Chondrocyte (in vitro differentiated cells): ENCODE results near the gene CHST1. TPM values are rescaled to one million over a fixed set of nuclear protein-coding genes. Genes with fewer than 3 reads are reported as not detected.

Experiments
- DNase-seq: peaks from one replicate; pipeline ENCODE4 v3.0.0; 2021; ENCODE audit warnings: mixed read lengths, low spot score
- H3K27ac Mint-ChIP-seq: one replicate; pipeline ENCODE4 v1.8.0; 2021; ENCODE audit warnings: mild to moderate bottlenecking, moderate library complexity, mixed read lengths; ENCODE audit not compliant: unreplicated experiment
- H3K27me3 Mint-ChIP-seq: 2 replicates; pipeline ENCODE4 v1.8.0; 2021; ENCODE audit warnings: low read depth, mixed read lengths
- H3K36me3 Mint-ChIP-seq: 2 replicates; pipeline ENCODE4 v1.8.0; 2021; ENCODE audit warnings: low read depth, mixed read lengths
- H3K4me1 Mint-ChIP-seq: 2 replicates; pipeline ENCODE4 v1.8.0; 2021; ENCODE audit warnings: low read depth, mild to moderate bottlenecking, mixed read lengths
- H3K4me3 Mint-ChIP-seq: one replicate; pipeline ENCODE4 v1.8.0; 2021; ENCODE audit warnings: mild to moderate bottlenecking, moderate library complexity, mixed read lengths; ENCODE audit not compliant: unreplicated experiment
- H3K9me3 Mint-ChIP-seq: 2 replicates; pipeline ENCODE4 v1.8.0; 2021; ENCODE audit warnings: low read depth, mixed read lengths
- CTCF ChIP-seq: fragments of 200-600 bp; sonication (generic); IDR thresholded peaks from 2 replicates; pipeline ENCODE4 v1.5.0; 2021; ENCODE audit warnings: antibody characterized with exemption, mild to moderate bottlenecking, moderate library complexity
- total RNA-seq: library from RNA; stranded (reverse); gene quantifications from 3 replicates; pipeline ENCODE4 v1.2.1, GENCODE V29; 2021

Gene CHST1
- total RNA-seq, 1 donor from 2014 or later: 13.6 TPM

- Mint-ChIP-seq H3K36me3 (peaks cover 2% of the 10 kb centered on the region), H3K9me3 (peaks cover 8% of the 10 kb centered on the region), H3K27me3 (peaks cover 63% of the 10 kb centered on the region), H3K4me3 (no peak overlapping the region), H3K27ac (no peak overlapping the region), H3K4me1 (no peaks in the 10 kb centered on the region)
- DNase-seq: no peak
- no peak for TF ChIP-seq CTCF
These were observed 29.5 kb downstream of the CHST1 start for GRCh38 chr11:45635907-45636306.

DNA sequence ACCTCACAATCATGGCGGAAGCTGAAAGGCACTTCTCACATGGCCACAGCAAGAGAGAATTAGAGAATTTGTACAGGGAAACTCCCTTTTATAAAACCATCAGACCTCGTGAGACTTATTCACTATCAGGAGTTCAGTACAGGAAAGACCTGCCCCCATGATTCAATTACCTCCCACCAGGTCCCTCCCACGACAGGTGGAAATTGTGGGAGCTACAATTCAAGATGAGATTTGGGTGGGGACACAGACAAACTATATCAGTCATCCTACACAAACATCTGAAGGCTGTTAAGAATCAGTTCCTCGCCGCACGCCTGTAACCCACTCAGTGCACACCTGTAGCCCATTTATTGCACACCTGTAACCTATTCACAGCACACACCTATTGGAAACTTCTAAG, 39.8 kb downstream of the CHST1 start:
- TF ChIP-seq CTCF: no peak
- H3K27me3 Mint-ChIP-seq: peaks cover 61% of the 10 kb centered on the region
- no peaks in the 10 kb centered on the region for H3K36me3 Mint-ChIP-seq
- no peak for DNase-seq
- peaks cover 8% of the 10 kb centered on the region for H3K9me3 Mint-ChIP-seq
- no peaks in the 10 kb centered on the region for H3K4me1 Mint-ChIP-seq
- H3K4me3 Mint-ChIP-seq: no peak overlapping the region
- H3K27ac Mint-ChIP-seq: no peak overlapping the region

DNA sequence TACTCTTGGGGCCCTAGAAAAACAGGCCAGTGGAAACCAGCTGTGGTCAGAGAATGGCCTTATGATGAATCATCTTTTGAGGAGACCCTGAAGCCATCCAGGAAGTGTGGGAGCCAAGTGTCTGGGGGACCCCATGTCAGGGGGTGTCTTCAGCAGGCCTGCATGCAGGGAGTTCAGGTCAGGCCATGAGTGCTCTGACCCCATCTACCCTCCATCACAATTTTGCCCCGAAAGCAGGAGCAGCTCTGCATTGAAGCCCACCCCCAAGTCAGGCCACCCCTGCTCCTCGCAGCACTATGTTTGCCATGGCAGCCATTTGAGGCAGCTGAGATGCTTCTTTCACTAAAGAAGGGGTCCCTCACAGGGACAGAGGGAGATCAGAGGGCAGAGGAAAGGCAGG, 41.3 kb downstream of the CHST1 start:
- no peak for DNase-seq
- Mint-ChIP-seq H3K9me3 (peaks cover 5% of the 10 kb centered on the region), H3K4me3 (no peak overlapping the region), H3K4me1 (no peaks in the 10 kb centered on the region), H3K36me3 (no peaks in the 10 kb centered on the region), H3K27me3 (peaks cover 62% of the 10 kb centered on the region), H3K27ac (no peak overlapping the region)
- TF ChIP-seq CTCF: no peak

GRCh38 chr11:45622861-45623260, 42.6 kb downstream of the CHST1 start:
- H3K4me3 Mint-ChIP-seq: no peak overlapping the region
- TF ChIP-seq CTCF: no peak
- H3K27ac Mint-ChIP-seq: no peak overlapping the region
- H3K9me3 Mint-ChIP-seq: no peaks in the 10 kb centered on the region
- no peaks in the 10 kb centered on the region for H3K4me1 Mint-ChIP-seq
- DNase-seq: no peak
- H3K36me3 Mint-ChIP-seq: no peaks in the 10 kb centered on the region
- peaks cover 62% of the 10 kb centered on the region for H3K27me3 Mint-ChIP-seq

- peaks cover 63% of the 10 kb centered on the region for H3K27me3 Mint-ChIP-seq
- H3K4me3 Mint-ChIP-seq: no peak overlapping the region
- H3K4me1 Mint-ChIP-seq: no peaks in the 10 kb centered on the region
- TF ChIP-seq CTCF: no peak
- H3K36me3 Mint-ChIP-seq: no peaks in the 10 kb centered on the region
- no peak for DNase-seq
- H3K27ac Mint-ChIP-seq: no peak overlapping the region
- no peaks in the 10 kb centered on the region for H3K9me3 Mint-ChIP-seq
These were observed 43.1 kb downstream of the CHST1 start for GRCh38 chr11:45622283-45622682.
